ENCODE measurements around the gene MARCKS. TPM values are rescaled to one million over a fixed set of nuclear protein-coding genes. Genes with fewer than 3 reads are reported as not detected.
A peak's percentile ranks its signal among the peaks of the same experiment; 100 is the strongest.

The MARCKS gene
- total RNA-seq, 1 donor from 2014 or later: 669 TPM

GRCh38 chr6:113858480-113859348, 1.6 kb downstream of the MARCKS start:
- Mint-ChIP-seq H3K4me3 (ENCODE audit: unreplicated experiment) (peak overlapping the region; percentile 96), H3K27me3 (ENCODE audit: unreplicated experiment) (peaks cover 26% of the 10 kb centered on the region), H3K4me1 (ENCODE audit: unreplicated experiment) (peaks cover 33% of the 10 kb centered on the region), H3K9me3 (ENCODE audit: unreplicated experiment) (peaks cover 4% of the 10 kb centered on the region), H3K36me3 (ENCODE audit: low read depth, unreplicated experiment) (peaks cover 41% of the 10 kb centered on the region), H3K27ac (ENCODE audit: unreplicated experiment) (peak overlapping the region; percentile 96)
- peak; percentile 97 for DNase-seq (ENCODE audit: low spot score)
- peak; percentile 99 for TF ChIP-seq CTCF (IDR thresholded peaks at IDR 0.05; ENCODE audit: unreplicated experiment)

- H3K4me3 Mint-ChIP-seq (ENCODE audit: unreplicated experiment): peak overlapping the region; percentile 96
- peak overlapping the region; percentile 96 for H3K27ac Mint-ChIP-seq (ENCODE audit: unreplicated experiment)
- H3K27me3 Mint-ChIP-seq (ENCODE audit: unreplicated experiment): peaks cover 24% of the 10 kb centered on the region
- peak; percentile 24 for DNase-seq (ENCODE audit: low spot score)
- H3K9me3 Mint-ChIP-seq (ENCODE audit: unreplicated experiment): peaks cover 4% of the 10 kb centered on the region
- H3K4me1 Mint-ChIP-seq (ENCODE audit: unreplicated experiment): peaks cover 28% of the 10 kb centered on the region
- peaks cover 41% of the 10 kb centered on the region for H3K36me3 Mint-ChIP-seq (ENCODE audit: low read depth, unreplicated experiment)
- TF ChIP-seq CTCF (IDR thresholded peaks at IDR 0.05; ENCODE audit: unreplicated experiment): no peak
Observed at GRCh38 chr6:113859349-113860180, 2.4 kb downstream of the MARCKS start.

- no peak for TF ChIP-seq CTCF (IDR thresholded peaks at IDR 0.05; ENCODE audit: unreplicated experiment)
- H3K27me3 Mint-ChIP-seq (ENCODE audit: unreplicated experiment): peaks cover 21% of the 10 kb centered on the region
- H3K4me3 Mint-ChIP-seq (ENCODE audit: unreplicated experiment): peak overlapping the region; percentile 98
- DNase-seq (ENCODE audit: low spot score): peak; percentile 49
- peaks cover 25% of the 10 kb centered on the region for H3K4me1 Mint-ChIP-seq (ENCODE audit: unreplicated experiment)
- peaks cover 41% of the 10 kb centered on the region for H3K36me3 Mint-ChIP-seq (ENCODE audit: low read depth, unreplicated experiment)
- H3K9me3 Mint-ChIP-seq (ENCODE audit: unreplicated experiment): peaks cover 4% of the 10 kb centered on the region
- H3K27ac Mint-ChIP-seq (ENCODE audit: unreplicated experiment): peak overlapping the region; percentile 98
Observed at GRCh38 chr6:113860181-113860955, 3.2 kb downstream of the MARCKS start.

DNA sequence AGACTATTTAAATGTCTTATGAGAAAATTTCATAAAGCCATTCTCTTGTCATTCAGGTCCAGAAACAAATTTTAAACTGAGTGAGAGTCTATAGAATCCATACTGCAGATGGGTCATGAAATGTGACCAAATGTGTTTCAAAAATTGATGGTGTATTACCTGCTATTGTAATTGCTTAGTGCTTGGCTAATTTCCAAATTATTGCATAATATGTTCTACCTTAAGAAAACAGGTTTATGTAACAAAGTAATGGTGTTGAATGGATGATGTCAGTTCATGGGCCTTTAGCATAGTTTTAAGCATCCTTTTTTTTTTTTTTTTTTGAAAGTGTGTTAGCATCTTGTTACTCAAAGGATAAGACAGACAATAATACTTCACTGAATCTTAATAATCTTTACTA, 5.0 kb downstream of the MARCKS start:
- peaks cover 19% of the 10 kb centered on the region for H3K4me1 Mint-ChIP-seq (ENCODE audit: unreplicated experiment)
- no peak for DNase-seq (ENCODE audit: low spot score)
- H3K36me3 Mint-ChIP-seq (ENCODE audit: low read depth, unreplicated experiment): peaks cover 41% of the 10 kb centered on the region
- H3K9me3 Mint-ChIP-seq (ENCODE audit: unreplicated experiment): peaks cover 4% of the 10 kb centered on the region
- TF ChIP-seq CTCF (IDR thresholded peaks at IDR 0.05; ENCODE audit: unreplicated experiment): no peak
- peaks cover 21% of the 10 kb centered on the region for H3K27me3 Mint-ChIP-seq (ENCODE audit: unreplicated experiment)
- peak overlapping the region; percentile 98 for H3K4me3 Mint-ChIP-seq (ENCODE audit: unreplicated experiment)
- no peak overlapping the region for H3K27ac Mint-ChIP-seq (ENCODE audit: unreplicated experiment)
